MG63 (cell line): ENCODE data around the gene RNF151. TPM values are rescaled to one million over a fixed set of nuclear protein-coding genes. Genes with fewer than 3 reads are reported as not detected.
"Not testable (repeated sequence)": the region's sequence is repeated elsewhere in the genome, so short reads cannot be mapped to it uniquely, and the experiment has no call there.

Source experiments
- DNase-seq: peaks from one replicate; pipeline ENCODE4 v3.0.0-alpha.2; 2020
- H3K27me3 ChIP-seq: fragments of 250-450 bp; sonication (Bioruptor Pico); 2 replicates; pipeline ENCODE4 v1.5.1; 2020; ENCODE audit warnings: mild to moderate bottlenecking, moderate library complexity
- H3K36me3 ChIP-seq: fragments of 250-450 bp; sonication (Bioruptor Pico); 2 replicates; pipeline ENCODE4 v1.5.1; 2020; ENCODE audit warnings: mild to moderate bottlenecking, moderate library complexity
- H3K4me3 ChIP-seq: fragments of 250-450 bp; sonication (Bioruptor Pico); 2 replicates; pipeline ENCODE4 v1.5.1; 2020; ENCODE audit warnings: mild to moderate bottlenecking, moderate library complexity
- H3K9me3 ChIP-seq: fragments of 250-450 bp; sonication (Bioruptor Pico); 2 replicates; pipeline ENCODE4 v1.5.1; 2020; ENCODE audit warnings: mild to moderate bottlenecking, moderate library complexity
- total RNA-seq: library from RNA; depleted of rRNA; stranded (reverse); fragments of >200 nt; shearing (Covaris generic); gene quantifications from 2 replicates; pipeline ENCODE4 v1.2.3, GENCODE V29; 2014; ENCODE audit warnings: low replicate concordance

The RNF151 gene
- total RNA-seq, 1 experiment from 2014 or later, result not detected

DNA sequence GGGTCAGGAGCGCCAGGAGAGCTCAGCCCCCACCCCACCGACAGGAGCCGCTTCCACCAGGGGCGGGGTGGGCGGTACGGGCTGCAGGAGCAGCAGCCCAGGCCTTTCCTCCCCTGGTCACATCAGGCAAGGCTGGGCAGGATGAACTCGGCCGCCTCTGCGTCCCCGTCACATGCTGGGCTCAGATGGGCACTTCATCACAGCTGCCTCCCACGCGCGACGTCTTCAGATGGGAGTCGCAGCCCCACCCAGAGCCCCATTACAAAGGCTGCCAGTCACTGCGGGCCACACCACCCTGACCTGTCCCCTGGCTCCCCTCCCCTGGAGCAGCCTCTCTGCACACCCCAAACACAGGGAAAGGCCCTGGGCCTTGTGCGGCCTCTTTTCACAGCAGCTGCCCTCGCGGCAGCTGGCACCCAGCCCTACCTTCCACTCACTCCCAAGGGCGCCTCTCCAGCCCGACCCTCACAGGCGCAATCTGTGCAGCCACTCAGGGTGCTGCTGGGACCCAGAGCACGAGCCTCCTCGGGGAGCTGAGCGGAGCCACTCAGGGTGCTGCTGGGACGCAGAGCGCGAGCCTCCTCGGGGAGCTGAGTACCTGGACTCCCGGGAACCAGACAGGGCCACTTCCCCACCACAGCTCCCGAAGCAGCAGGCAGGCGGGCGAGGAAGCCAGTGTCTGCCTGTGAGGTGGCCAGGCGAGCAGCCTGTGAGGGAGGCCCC is 38.3 kb downstream of the RNF151 start:
- Histone ChIP-seq H3K4me3 (no peak overlapping the region), H3K36me3 (peaks cover 92% of the 10 kb centered on the region), H3K9me3 (no peaks in the 10 kb centered on the region), H3K27me3 (no peaks in the 10 kb centered on the region)
- DNase-seq, result no peak

DNA sequence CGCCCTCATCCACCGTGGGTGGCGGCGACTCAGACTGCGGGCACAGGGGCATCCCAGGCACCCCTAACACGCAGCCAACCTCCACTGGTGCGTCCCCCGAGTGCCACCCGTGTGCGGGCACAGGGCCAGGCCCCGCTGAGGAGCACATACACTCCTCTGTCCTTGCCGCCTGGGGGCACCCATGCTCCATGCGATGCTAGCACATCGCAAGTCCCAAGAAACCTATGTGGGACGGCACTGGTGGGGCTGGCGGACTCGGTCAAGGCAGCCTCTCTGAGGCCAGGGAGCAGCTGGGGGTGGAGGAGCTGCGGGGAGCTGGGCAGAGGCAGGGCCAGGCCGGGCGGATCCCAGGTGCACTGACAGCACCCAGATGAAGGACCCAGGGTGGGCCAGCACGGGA is 39.0 kb downstream of the RNF151 start:
- DNase-seq, result no peak
- H3K4me3 ChIP-seq, result no peak overlapping the region

DNA sequence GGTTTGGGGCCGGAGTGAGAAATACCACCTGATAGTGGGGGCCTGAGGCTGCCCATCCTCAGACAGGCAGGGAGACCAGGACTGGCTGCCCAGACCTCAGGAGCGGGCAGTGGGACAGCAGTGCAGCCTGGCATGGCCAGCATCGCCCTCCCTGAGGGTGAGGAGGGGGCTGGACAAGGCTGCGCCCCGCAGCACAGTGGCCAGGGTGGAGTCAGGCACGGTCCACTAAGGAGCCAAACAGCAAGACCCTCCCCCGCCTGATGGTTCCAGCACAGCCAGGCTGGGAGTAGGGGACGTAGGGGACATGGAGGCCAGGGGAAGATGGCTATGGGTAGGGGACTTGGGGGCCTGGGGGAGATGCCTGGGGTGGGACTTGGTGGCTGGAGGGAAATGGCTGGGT is 39.7 kb downstream of the RNF151 start:
- H3K27me3 ChIP-seq, result no peaks in the 10 kb centered on the region
- H3K4me3 ChIP-seq, result no peak overlapping the region
- H3K36me3 ChIP-seq, result peaks cover 80% of the 10 kb centered on the region
- no peak for DNase-seq
- no peaks in the 10 kb centered on the region for H3K9me3 ChIP-seq

More for the DNA sequence above, 39.0 kb downstream of the RNF151 start:
- no peaks in the 10 kb centered on the region for H3K27me3 ChIP-seq
- no peaks in the 10 kb centered on the region for H3K9me3 ChIP-seq
- H3K36me3 ChIP-seq, result peaks cover 86% of the 10 kb centered on the region

DNA sequence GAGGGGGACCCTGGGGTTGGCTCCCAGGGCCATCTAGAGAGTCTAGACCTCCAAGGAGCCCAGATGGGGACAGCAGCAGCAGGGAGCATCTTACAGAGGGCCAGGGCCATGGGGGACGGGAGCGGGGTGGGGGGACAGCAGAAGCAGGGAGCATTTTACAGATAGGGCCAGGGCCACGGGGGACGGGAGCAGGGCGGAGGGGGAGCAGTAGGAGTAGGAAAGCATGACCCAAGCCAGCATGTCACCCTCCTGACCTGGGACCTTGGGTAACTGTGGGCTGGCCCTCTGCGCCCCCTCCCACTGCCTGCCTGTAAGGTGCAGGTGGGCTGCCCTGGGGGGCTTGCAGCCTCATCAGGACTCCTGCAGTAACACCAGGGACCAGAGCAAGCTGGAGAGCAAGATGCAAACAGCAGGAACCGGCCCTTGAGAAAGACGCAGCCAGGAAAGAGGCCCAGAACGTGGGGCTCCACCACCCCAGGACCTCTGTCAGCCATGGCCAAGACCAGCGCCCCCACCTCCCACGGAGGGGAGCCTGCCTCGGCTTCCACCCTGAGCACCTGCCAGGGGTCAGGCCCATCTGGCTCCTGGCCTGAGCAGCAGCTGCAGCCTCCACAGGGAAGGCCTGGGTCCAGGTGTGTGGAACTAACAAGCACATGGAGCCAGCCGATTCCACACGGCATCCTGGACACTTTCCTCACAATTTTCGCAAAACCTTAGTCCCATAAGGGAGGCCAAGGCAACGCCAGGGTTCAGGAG is 40.6 kb downstream of the RNF151 start:
- no peak for DNase-seq
- peak overlapping the region; percentile 82 for H3K4me3 ChIP-seq

DNA sequence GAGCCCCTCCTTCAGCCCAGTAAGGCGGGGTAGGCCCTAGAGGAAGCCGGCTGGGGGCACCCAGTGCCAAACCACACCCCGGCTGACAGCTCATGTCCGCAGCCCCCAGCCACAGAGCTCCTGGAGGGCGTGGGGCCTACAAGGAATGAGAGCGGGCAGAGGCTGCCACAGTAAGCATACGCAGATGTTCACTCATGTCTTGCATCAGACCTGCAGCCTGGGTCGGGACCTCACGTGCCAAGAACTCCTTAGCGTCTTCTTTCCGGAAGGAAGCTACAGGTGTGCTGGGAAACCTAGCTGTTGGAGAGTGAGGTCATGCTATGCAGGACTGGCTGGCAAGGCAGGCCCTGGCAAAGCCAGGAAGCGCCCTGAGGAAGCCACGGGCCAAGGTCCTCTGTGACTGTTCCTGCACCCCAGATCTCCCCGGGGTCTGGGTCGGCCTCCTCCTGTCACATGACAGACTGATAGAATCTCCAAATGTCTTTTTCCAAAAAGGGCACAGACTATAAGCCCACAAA is 41.4 kb downstream of the RNF151 start:
- H3K36me3 ChIP-seq, result peaks cover 62% of the 10 kb centered on the region
- DNase-seq, result peak; percentile 94
- H3K9me3 ChIP-seq, result no peaks in the 10 kb centered on the region
- H3K27me3 ChIP-seq, result no peaks in the 10 kb centered on the region
- H3K4me3 ChIP-seq, result peak overlapping the region; percentile 82

More for the DNA sequence above, 40.6 kb downstream of the RNF151 start:
- Histone ChIP-seq H3K36me3 (peaks cover 70% of the 10 kb centered on the region), H3K27me3 (no peaks in the 10 kb centered on the region), H3K9me3 (no peaks in the 10 kb centered on the region)

DNA sequence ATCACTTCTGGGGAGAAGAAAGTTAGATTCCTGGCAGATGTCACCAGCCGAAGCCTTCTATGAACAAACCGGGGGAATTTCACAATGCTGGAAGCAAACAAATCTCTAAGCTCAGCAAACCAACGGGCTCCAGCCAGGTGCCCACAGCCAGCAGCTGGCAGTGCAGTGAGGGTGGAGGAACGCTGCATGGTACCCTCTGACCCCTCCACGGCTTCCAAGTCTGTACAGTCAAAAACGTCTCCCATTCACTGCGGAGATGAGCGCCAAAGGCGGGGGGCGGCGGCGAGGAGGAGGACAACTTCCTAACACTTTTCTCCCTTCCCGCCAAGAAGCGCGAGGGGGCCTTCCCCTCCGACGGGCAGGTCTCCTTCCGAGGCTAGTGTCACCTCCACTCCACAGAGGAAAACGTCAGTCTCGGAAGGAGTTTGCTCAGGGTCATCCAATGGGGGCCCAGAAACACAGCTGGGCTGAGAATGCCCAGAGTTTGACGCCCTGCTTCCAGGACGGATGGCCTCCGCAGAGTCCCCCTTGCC is 42.0 kb downstream of the RNF151 start:
- Histone ChIP-seq H3K9me3 (no peaks in the 10 kb centered on the region), H3K4me3 (peak overlapping the region; percentile 82), H3K36me3 (peaks cover 56% of the 10 kb centered on the region), H3K27me3 (no peaks in the 10 kb centered on the region)
- peak; percentile 60 for DNase-seq

DNA sequence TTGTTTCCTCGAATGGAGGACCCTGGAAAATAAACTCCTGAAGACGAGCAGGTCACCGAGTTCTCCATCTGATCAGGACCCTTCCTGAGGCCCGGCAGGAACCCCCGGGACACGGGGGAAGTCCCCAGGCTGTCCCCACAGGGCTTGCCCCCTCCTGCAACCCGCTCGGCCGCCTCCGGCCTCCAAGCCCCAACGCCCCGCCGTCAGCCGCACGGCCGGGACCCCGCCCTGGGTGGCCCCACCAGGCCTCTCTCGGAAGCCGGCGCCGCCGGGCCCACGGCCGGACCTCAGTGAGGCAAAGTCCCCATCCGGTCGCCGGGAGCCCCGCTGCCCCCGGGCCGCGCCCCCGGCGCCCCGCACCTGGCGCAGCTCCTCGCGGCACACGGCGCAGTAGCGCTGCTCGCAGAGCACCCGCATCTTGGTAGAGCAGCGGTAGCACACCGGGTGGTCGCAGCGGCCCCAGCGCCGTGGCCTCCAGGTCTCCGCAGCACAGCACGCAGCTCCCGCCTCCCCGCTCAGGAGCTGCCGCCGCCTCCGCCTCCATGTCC is 42.6 kb downstream of the RNF151 start:
- DNase-seq, result no peak
- Histone ChIP-seq H3K9me3 (no peaks in the 10 kb centered on the region), H3K4me3 (peak overlapping the region; percentile 82), H3K27me3 (no peaks in the 10 kb centered on the region), H3K36me3 (peaks cover 50% of the 10 kb centered on the region)

DNA sequence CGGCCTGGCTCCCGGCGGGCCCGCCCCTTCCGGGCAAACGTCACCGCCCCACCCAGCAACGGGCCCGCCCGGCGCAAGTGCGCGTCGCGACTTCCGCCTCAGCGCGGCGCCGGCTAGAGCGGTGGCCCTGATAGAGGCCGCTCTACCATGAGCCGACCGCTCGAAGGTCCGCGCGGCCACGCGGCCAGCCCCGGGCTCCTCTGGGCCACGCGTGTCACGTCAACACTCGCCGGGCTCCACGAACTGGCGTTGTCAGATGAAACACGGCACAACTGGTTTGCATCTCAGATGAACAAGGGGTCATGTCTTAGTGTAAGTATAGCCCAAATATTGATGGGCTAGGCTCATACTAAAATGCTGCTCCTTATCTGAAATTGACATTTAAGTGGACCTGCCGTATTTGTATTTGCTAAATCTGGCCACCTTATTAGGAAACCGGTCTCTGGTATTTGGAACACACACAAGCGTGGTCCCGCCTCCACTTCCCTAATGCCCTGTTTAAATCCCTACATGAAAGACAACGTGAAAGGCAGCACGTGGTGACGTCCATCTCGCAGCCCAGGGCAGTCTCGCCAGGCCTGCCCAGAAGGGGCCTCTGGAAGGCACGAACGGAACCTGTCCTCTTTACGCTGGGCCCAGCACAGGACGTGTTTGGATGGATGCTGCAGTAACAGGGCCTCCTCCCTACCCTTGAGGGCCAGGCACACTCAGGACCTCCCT is 43.3 kb downstream of the RNF151 start, which contains the start of gene ZNF598:
TSS of gene ZNF598 (minus strand) at position 31 of the 720 bp plus-strand sequence.
- peak within 1 kb of the TSS; percentile 82 for H3K4me3 ChIP-seq
- peaks cover 43% of the 10 kb centered on the region for H3K36me3 ChIP-seq
- DNase-seq, result peak; percentile 88
- no peaks in the 10 kb centered on the region for H3K9me3 ChIP-seq
- no peaks in the 10 kb centered on the region for H3K27me3 ChIP-seq

DNA sequence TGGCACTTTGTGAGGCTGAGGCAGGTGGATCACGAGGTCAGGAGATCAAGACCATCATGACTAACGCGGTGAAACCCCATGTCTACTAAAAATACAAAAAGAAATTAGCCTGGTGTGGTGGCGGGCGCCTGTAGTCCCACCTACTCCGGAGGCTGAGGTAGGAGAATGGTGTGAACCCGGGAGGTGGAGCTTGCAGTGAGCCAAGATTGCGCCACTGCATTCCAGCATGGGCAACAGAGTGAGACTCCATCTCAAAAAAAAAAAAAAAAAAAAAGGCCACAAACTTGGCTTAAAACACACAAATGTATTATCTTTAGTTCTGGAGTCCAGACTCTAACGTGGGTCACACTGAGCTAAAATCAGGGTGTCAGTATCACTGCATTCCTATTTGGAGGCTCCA is 45.1 kb downstream of the RNF151 start:
- not testable (repeated sequence) for DNase-seq, H3K9me3 ChIP-seq, H3K4me3 ChIP-seq, H3K27me3 ChIP-seq
- H3K36me3 ChIP-seq, result peaks cover 27% of the 10 kb centered on the region

DNA sequence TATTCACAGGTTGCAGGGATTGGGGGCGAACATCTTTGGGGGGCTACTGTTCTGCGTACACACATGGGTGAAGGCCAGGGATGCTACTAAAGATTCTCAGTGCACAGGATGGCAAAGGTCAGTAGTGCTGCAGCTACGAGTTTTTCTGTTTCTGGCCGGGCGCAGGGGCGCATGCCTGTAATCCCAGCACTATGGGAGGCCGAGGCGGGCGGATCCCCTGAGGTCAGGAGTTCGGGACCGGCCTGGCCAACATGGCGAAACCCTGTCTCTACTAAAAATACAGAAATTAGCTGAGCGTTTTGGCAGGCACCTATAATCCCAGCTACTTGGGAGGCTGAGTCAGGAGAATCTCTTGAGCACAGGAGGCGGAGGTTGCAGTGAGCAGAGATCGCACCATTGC is 46.9 kb downstream of the RNF151 start:
- Histone ChIP-seq H3K4me3 (no peak overlapping the region), H3K9me3 (no peaks in the 10 kb centered on the region), H3K36me3 (peaks cover 9% of the 10 kb centered on the region), H3K27me3 (no peaks in the 10 kb centered on the region)
- peak; percentile 37 for DNase-seq

DNA sequence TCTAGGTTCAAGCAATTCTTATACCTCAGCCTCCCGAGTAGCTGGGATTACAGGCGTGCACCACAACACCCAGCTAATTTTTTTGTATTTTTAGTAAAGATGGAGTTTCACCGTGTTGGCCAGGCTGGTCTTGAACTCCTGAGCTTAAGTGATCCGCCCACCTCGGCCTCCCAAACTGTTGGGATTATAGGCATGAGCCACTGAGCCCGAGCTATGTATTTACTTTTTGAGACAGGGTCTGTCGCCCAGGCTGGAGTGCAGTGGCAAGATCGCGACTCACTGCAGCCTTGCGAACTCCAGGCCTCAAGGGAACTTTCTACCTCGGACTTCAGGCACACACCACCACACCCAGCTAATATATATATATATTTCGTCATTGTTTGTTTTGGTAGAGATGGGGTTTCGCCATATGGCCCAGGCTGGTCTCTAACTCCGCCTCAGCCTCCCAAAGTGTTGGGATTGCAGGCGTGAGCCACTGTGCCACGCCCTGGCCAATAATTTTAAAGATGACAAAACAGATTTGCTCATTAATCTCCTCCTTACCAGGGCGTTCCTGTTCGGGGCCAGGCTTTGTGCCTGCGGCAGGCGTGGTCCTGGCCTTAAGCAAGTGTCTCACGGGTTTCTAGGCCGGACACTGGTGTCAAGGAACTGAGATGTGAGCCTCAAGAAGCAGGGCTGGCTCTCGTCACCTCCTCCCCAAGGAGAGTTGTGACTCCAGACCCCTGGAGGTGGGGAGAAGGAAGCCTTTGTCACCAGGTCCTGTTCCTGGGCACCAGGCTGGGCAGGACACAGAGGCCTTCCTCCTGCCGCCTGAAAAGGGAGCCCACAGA is 48.7 kb downstream of the RNF151 start:
- no peaks in the 10 kb centered on the region for H3K36me3 ChIP-seq

DNA sequence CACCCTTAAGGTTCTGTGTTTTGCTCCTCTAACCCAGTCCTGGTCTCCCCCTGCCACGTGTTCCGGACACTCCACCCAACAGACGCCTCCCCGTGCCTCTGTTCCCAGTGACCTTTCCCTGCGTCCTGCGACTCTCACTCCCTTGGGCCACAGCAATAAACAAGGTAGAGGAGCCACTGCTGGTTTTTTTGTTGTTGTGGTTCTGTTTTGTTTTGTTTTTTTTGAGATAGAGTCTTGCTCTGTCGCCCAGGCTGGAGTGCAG is 49.2 kb downstream of the RNF151 start:
- H3K36me3 ChIP-seq, result no peaks in the 10 kb centered on the region
- no peaks in the 10 kb centered on the region for H3K27me3 ChIP-seq
- H3K4me3 ChIP-seq, result no peak overlapping the region; the same call in 1 of the 2 replicates
- no peaks in the 10 kb centered on the region for H3K9me3 ChIP-seq
- no peak for DNase-seq

More for the DNA sequence above, 48.7 kb downstream of the RNF151 start:
- H3K27me3 ChIP-seq, result no peaks in the 10 kb centered on the region
- H3K9me3 ChIP-seq, result no peaks in the 10 kb centered on the region
- no peak overlapping the region; the same call in 1 of the 2 replicates for H3K4me3 ChIP-seq
- peak; percentile 95 for DNase-seq

DNA sequence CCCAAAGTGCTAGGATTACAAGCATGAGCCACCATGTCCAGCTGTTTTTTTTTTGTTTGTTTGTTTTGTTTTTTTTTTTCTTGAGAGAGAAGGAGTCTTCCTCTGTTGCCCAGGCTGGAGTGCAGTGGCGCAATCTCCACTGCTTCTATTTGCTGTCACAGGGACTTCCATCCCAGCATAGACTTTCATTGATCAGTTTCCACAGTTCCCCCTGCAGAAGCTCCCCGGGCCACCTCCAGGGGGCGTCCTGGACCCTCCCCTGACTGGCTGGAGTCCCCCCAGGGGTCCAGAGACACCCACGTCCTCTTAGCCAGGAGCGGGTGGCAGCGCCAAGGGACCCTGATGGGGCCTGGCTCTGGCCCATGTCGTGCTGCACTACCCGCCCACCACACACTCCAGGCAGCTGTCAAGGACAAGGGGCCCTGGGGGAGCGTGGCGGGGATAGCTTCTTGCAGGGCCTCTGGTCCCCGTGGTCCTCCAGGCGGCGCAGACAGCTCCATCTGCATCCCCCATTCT is 49.8 kb downstream of the RNF151 start:
- Histone ChIP-seq H3K36me3 (no peaks in the 10 kb centered on the region), H3K27me3 (no peaks in the 10 kb centered on the region), H3K4me3 (no peak overlapping the region), H3K9me3 (no peaks in the 10 kb centered on the region)
- DNase-seq, result no peak
